Thyroid gland (tissue), 4 donors: ENCODE data around the gene DNTT. TPM values are rescaled to one million over a fixed set of nuclear protein-coding genes. Genes with fewer than 3 reads are reported as not detected.

ENCODE experiments used
- DNase-seq, 2 donors: peaks; one replicate each; pipeline ENCODE4 v3.0.0-alpha.2; 2019
- H3K27ac ChIP-seq, 3 donors: fragments of 200-600 bp; sonication (generic); 1 replicate in 2 of 3; 2 replicates in 1 of 3; pipeline ENCODE4 v1.5.1; 2016 to 2019; ENCODE audit warnings: mild to moderate bottlenecking in 1 of 3, moderate library complexity in 1 of 3
- H3K27me3 ChIP-seq: fragments of 200-600 bp; sonication (generic); one replicate; pipeline ENCODE4 v1.5.1; 2019
- H3K36me3 ChIP-seq, 2 donors: fragments of 200-600 bp; sonication (generic); one replicate each; pipeline ENCODE4 v1.5.1; 2016 to 2019
- H3K4me1 ChIP-seq, 2 donors: fragments of 200-600 bp; sonication (generic); one replicate each; pipeline ENCODE4 v1.5.1; 2017 to 2019
- H3K4me3 ChIP-seq, 3 donors: fragments of 200-600 bp; sonication (generic); replicated peaks in 1 of 3; 1 replicate in 2 of 3; 2 replicates in 1 of 3; pipeline ENCODE4 v1.5.1; 2016; ENCODE audit warnings: mild to moderate bottlenecking in 1 of 3
- H3K9me3 ChIP-seq: fragments of 200-600 bp; sonication (generic); one replicate; pipeline ENCODE4 v1.5.1; 2017
- POLR2A ChIP-seq, 2 donors: fragments of 450-650 bp; IDR thresholded peaks; one replicate each; pipeline ENCODE4 v1.6.1; 2017; ENCODE audit warnings: antibody characterized with exemption in 2 of 2, mild to moderate bottlenecking in 2 of 2, moderate library complexity in 1 of 2
- WGBS, 2 donors: methylation state at CpG; one replicate each; pipeline ENCODE4 v1.1.5; 2017; 5-methylcytosine and 5-hydroxymethylcytosine counted together
- intact Hi-C: fragments of 100-400 bp; cut with DNase I; formaldehyde crosslinking; loops from one replicate; pipeline ENCODE4 v1.15.1; 2023
- total RNA-seq, 4 donors: library from RNA; depleted of rRNA; stranded (reverse); fragments of >200 nt; gene quantifications; one replicate each; pipeline ENCODE4 v1.2.3, GENCODE V29; 2016
- TF ChIP-seq, protein P1 (sequence below), 6 experiments: fragments of 200-600 bp in 3 of 6; fragments of 450-650 bp in 3 of 6; sonication (generic) in 3 of 6; IDR thresholded peaks; one replicate each; pipeline ENCODE4 v1.5.1; 2016 to 2019; ENCODE audit warnings: antibody characterized with exemption in 6 of 6, mild to moderate bottlenecking in 2 of 6, inconsistent platforms in 1 of 6, moderate library complexity in 1 of 6

DNTT gene
- under 1 TPM in 1 of 4 donors, not detected in 3; 0.88 TPM for total RNA-seq

DNA sequence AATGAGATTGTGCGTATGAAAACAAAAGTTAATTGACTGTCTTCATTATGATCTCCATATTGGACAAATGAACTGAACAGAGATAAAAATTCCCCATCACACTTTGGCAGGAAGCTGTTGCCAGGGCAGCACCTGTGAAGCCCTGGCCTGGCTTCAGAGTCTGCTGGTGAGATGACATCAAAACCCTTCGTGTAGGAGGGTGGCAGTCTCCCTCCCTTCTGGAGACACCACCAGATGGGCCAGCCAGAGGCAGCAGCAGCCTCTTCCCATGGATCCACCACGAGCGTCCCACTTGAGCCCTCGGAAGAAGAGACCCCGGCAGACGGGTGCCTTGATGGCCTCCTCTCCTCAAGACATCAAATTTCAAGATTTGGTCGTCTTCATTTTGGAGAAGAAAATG is at the start of gene DNTT:
Gene DNTT, plus strand, starts transcription at position 205 of the 400 bp plus-strand sequence. Its CDS starts 64 bp downstream, at position 269.
- H3K27me3 ChIP-seq, result no peaks in the 10 kb centered on the region
- no peaks in the 10 kb centered on the region for H3K9me3 ChIP-seq
- peaks cover 3 to 6% of the 10 kb centered on the region in 2 donors for H3K4me1 ChIP-seq
- intact Hi-C loops, result no loop called here
- DNase-seq, result no peak
- H3K4me3 ChIP-seq, result no peak within 1 kb of the TSS
- no peaks in the 10 kb centered on the region for H3K36me3 ChIP-seq
- WGBS, 2 donors, result 81 to 88% methylated on average over 8 of the region's 8 CpGs
- TF ChIP-seq, protein P1, sequence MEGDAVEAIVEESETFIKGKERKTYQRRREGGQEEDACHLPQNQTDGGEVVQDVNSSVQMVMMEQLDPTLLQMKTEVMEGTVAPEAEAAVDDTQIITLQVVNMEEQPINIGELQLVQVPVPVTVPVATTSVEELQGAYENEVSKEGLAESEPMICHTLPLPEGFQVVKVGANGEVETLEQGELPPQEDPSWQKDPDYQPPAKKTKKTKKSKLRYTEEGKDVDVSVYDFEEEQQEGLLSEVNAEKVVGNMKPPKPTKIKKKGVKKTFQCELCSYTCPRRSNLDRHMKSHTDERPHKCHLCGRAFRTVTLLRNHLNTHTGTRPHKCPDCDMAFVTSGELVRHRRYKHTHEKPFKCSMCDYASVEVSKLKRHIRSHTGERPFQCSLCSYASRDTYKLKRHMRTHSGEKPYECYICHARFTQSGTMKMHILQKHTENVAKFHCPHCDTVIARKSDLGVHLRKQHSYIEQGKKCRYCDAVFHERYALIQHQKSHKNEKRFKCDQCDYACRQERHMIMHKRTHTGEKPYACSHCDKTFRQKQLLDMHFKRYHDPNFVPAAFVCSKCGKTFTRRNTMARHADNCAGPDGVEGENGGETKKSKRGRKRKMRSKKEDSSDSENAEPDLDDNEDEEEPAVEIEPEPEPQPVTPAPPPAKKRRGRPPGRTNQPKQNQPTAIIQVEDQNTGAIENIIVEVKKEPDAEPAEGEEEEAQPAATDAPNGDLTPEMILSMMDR (IDR thresholded peaks at IDR 0.05), result no peak
- TF ChIP-seq POLR2A (IDR thresholded peaks at IDR 0.05), result no peak
- H3K27ac ChIP-seq, result no peak within 1 kb of the TSS

DNA sequence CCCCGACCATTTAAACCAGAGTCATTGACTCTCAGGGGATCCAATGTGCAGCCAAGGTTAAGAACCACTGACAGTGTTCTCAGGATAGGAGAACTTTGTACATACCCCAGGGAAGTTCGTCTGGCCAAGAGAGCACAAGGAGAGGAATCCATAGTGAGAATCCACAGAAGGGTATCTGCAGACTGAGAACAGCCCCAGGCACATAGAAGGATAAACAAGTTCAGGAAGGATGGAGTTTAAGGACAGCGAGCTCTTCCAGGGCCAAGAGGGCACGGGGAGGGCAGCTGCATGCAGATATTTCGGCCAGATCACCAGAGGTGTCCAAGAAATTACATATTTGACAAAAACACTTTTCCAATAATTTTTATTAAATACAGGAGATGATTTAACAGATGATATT is 49.3 kb upstream of the DNTT start:
- Histone ChIP-seq H3K9me3 (no peaks in the 10 kb centered on the region), H3K27me3 (no peaks in the 10 kb centered on the region), H3K4me1 (no peaks in the 10 kb centered on the region), H3K27ac (no peak overlapping the region), H3K36me3 (no peaks in the 10 kb centered on the region), H3K4me3 (no peak overlapping the region)
- no peak for TF ChIP-seq POLR2A (IDR thresholded peaks at IDR 0.05)
- TF ChIP-seq, protein P1 (IDR thresholded peaks at IDR 0.05), result no peak
- no peak for DNase-seq
- intact Hi-C loops, result no loop called here
- 79 to 82% methylated on average over 5 of the region's 5 CpGs for WGBS, 2 donors

DNA sequence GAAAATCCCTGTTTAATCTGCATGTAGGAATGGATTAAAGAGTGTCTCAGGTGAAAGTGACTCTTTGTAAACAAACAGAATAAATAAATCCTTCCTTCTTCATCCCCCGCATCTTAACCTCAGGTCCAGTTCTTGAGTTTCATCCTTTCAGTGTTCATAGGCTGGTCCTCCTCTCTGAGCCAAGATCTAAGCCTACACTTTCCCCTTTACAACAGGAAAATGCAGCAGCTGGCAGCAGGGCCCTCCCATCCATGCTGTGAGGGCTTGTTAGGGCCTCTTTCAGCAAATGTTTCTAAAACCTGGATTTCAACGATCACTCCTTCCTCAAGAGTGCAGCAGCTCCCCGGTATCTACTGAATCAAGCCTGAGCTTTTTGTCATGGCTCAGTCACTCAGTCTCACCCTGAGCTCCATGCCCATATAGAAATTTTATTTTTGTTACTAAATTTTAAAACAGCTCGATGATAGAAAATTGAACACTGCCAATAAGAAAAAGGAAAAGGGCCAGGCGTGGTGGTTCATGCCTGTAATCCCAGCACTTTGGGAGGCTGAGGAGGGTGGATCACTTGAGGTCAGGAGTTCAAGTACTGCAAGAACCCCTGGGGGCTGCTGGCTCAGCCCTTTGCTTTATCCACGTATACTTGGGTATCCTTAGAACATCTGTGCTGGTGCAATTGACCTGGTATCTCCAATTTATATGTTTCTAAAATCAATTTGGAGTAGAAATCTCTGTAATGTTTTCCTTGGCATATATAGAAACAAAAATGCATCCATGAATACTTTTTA is 48.5 kb upstream of the DNTT start:
- WGBS, 2 donors, result 46 to 66% methylated on average over 6 of the region's 6 CpGs
- H3K36me3 ChIP-seq, result no peaks in the 10 kb centered on the region
- H3K27me3 ChIP-seq, result no peaks in the 10 kb centered on the region
- no peaks in the 10 kb centered on the region for H3K4me1 ChIP-seq
- intact Hi-C loops, result no loop called here
- DNase-seq, result no peak
- no peak overlapping the region for H3K27ac ChIP-seq
- no peak overlapping the region for H3K4me3 ChIP-seq
- H3K9me3 ChIP-seq, result no peaks in the 10 kb centered on the region
- TF ChIP-seq, protein P1 (IDR thresholded peaks at IDR 0.05), result no peak
- no peak for TF ChIP-seq POLR2A (IDR thresholded peaks at IDR 0.05)

DNA sequence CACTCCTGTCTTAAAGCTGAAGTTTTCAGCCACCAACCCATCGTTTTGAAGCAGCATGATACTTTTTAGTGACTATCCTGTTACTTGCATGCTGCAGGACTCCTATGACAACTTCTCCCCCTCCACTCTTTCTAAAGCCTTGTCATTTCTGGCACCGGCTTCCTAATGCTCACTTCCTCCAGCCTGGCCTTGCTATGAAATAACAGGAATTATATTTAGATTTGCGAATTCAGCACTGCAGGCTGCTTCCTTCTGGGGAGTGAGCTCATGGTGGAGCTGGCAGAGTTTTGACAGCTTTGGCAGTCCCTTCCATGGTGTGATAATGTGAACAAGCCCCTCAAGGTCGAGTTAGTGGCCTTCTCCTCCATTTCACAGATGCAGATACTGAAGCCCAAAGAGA is 46.3 kb upstream of the DNTT start:
- Histone ChIP-seq H3K4me1 (no peaks in the 10 kb centered on the region), H3K4me3 (no peak overlapping the region), H3K27me3 (no peaks in the 10 kb centered on the region), H3K27ac (no peak overlapping the region), H3K36me3 (no peaks in the 10 kb centered on the region), H3K9me3 (no peaks in the 10 kb centered on the region)
- 58 to 69% methylated on average over 4 of the region's 4 CpGs for WGBS, 2 donors
- no peak for DNase-seq
- TF ChIP-seq, protein P1 (IDR thresholded peaks at IDR 0.05), result no peak
- TF ChIP-seq POLR2A (IDR thresholded peaks at IDR 0.05), result no peak
- intact Hi-C loops, result no loop called here

DNA sequence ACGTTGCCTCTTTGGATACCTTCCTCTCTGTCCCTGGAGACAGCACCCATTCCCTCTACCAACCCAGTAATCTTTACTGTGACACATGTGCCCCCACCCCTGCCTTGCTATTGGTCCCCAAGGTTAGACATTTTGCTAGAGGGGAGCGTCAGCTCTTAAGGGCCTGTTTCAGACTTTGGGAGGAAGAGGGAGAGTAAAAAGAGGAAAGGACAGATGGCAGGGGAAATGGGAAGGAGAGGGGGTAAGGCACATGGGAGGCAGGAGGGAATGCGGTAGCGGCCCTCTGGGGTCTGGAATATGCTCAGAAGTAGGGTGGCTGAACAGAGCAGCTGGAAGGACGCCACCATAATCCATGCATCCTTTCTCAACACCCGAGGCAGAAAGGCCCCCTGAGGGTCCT is 45.1 kb upstream of the DNTT start:
- H3K36me3 ChIP-seq, result no peaks in the 10 kb centered on the region
- no peaks in the 10 kb centered on the region for H3K4me1 ChIP-seq
- no peaks in the 10 kb centered on the region for H3K9me3 ChIP-seq
- no peak overlapping the region for H3K27ac ChIP-seq
- WGBS, 2 donors, result 73 to 89% methylated on average over 6 of the region's 6 CpGs
- no peak for DNase-seq
- intact Hi-C loops, result no loop called here
- TF ChIP-seq, protein P1 (IDR thresholded peaks at IDR 0.05), result no peak
- TF ChIP-seq POLR2A (IDR thresholded peaks at IDR 0.05), result no peak
- H3K4me3 ChIP-seq, result no peak overlapping the region
- no peaks in the 10 kb centered on the region for H3K27me3 ChIP-seq
